Breast epithelium (tissue), 3 donors: Measurements from ENCODE around the gene CAMSAP1.

ENCODE experiments used
- POLR2A ChIP-seq: fragments of 450-650 bp; IDR thresholded peaks from one replicate; pipeline ENCODE4 v1.6.1; 2016; ENCODE audit warnings: antibody characterized with exemption, mild to moderate bottlenecking, moderate library complexity
- TF ChIP-seq, protein P1 (sequence below), 3 donors: fragments of 450-650 bp; IDR thresholded peaks; one replicate each; pipeline ENCODE4 v1.5.1; 2016 to 2017; ENCODE audit warnings: antibody characterized with exemption in 3 of 3, mild to moderate bottlenecking in 3 of 3, moderate library complexity in 3 of 3

DNA sequence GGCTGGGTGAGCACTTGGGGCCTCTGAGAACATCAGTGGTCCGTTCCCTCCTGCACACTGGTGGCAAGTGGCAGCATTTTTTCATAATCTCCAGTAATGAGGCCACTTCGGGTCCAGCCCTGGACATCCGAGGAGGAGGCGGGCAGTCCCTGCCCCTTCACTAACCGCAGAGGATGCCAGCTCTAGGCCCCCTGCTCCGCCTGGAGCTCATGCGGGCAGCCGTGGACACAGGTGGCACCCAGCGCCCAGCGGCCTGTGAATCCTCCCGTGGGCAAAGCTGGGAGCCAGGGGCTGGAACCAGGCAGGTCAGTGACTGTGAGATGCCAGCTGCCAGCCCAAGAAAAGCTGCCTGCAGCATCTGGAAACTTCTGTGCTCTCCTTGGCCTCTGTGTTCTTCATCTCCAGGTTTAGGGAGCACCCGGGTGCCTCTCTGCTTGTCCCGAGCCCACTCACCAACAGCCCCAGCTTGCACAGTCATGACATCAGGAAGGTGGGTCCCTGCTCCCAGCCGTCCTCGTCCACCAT, 112.9 kb downstream of the CAMSAP1 start:
- TF ChIP-seq, protein P1, sequence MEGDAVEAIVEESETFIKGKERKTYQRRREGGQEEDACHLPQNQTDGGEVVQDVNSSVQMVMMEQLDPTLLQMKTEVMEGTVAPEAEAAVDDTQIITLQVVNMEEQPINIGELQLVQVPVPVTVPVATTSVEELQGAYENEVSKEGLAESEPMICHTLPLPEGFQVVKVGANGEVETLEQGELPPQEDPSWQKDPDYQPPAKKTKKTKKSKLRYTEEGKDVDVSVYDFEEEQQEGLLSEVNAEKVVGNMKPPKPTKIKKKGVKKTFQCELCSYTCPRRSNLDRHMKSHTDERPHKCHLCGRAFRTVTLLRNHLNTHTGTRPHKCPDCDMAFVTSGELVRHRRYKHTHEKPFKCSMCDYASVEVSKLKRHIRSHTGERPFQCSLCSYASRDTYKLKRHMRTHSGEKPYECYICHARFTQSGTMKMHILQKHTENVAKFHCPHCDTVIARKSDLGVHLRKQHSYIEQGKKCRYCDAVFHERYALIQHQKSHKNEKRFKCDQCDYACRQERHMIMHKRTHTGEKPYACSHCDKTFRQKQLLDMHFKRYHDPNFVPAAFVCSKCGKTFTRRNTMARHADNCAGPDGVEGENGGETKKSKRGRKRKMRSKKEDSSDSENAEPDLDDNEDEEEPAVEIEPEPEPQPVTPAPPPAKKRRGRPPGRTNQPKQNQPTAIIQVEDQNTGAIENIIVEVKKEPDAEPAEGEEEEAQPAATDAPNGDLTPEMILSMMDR (IDR thresholded peaks at IDR 0.05): no peak
- no peak for TF ChIP-seq POLR2A
